HG03432 (cell line): ENCODE measurements around the gene SLC35F2.
"Not testable (repeated sequence)": the region's sequence is repeated elsewhere in the genome, so short reads cannot be mapped to it uniquely, and the experiment has no call there.

Source experiments
- ATAC-seq: cut with Tn5 transposase; IDR thresholded peaks from one replicate; pipeline ENCODE4 v1.9.1; 2021; ENCODE audit warnings: mild to moderate bottlenecking, moderate library complexity; ENCODE audit not compliant: unreplicated experiment

SLC35F2 gene

GRCh38 chr11:107858217-107859070 lies at the start of gene SLC35F2:
Gene SLC35F2, minus strand, starts transcription at chr11:107858787. Its CDS starts 20 bp downstream, at chr11:107858767.
- ATAC-seq, result peak; percentile 90

DNA sequence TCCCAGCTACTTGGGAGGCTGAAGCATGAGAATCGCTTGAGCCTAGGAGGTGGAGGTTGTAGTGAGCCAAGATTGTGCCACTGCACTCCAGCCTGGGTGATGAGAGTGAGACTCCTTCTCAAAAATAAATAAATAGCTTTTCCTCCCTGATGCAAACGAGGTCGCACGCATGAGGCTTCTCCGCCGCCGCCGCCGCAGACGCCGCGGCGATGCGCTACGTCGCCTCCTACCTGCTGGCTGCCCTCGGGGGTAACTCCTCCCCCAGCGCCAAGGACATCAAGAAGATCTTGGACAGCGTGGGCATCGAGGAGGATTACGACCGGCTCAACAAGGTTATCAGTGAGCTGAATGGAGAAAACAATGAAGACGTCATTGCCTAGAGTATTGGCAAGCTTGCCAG lies 49.6 kb upstream of the SLC35F2 start:
- no peak for ATAC-seq

DNA sequence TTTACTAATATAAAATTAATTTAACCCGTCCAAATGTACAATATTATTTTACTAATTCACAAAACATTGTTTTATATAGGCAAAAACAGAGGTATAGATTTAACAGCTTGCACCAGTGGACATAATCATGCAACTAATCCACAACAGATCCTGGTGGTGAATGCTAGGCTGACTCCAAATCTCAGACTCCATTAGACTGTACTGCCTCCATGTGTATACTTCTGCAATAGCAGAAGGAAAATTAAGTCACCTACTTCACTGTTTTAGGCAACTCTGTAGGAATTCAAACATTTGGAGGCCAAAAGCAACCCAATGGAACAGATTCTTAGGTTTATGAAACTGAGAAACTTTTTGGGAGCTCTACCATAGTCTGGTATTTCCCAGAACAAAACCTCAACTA lies 39.7 kb upstream of the SLC35F2 start:
- ATAC-seq, result peak; percentile 80

- no peak for ATAC-seq
These were observed 23.7 kb upstream of the SLC35F2 start for GRCh38 chr11:107882095-107882820.

DNA sequence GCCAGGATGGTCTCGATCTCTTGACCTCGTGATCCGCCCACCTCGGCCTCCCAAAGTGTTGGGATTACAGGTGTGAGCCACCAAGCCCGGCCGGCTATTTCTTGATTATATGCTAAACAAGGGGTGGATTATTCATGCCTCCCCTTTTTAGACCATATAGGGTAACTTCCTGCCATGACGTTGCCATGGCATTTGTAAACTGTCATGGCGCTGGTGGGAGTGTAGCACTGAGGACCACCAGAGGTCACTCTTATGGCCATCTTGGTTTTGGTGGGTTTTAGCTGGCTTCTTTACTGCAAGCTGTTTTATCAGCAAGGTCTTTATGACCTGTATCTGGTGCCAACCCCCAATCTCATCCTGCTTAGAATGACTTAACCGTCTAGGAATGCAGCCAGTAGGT lies 22.9 kb upstream of the SLC35F2 start:
- ATAC-seq, result not testable (repeated sequence)

DNA sequence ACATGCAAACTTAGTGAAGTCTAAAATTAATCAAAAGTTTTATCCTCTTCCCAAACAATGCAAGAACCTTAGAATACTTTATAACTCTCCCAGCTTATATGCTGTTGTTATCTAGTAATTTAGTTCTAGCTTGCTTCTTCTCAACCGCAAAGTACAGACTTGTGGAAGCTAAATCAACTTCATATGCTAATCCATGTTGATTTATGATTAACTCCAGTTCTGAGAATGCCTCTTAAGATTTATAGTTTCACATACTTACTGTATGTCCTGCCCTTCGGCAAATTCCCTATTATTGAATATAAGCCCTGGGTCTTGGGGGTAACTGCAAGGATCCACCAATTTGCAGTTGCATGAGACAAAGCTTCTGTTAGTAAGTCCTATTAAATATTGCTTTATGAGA lies 17.6 kb upstream of the SLC35F2 start:
- ATAC-seq, result no peak

- ATAC-seq, result peak; percentile 3
These were observed 6.0 kb upstream of the SLC35F2 start for GRCh38 chr11:107864591-107864990.

- no peak for ATAC-seq
These were observed 2.1 kb upstream of the SLC35F2 start for GRCh38 chr11:107860688-107861087.

DNA sequence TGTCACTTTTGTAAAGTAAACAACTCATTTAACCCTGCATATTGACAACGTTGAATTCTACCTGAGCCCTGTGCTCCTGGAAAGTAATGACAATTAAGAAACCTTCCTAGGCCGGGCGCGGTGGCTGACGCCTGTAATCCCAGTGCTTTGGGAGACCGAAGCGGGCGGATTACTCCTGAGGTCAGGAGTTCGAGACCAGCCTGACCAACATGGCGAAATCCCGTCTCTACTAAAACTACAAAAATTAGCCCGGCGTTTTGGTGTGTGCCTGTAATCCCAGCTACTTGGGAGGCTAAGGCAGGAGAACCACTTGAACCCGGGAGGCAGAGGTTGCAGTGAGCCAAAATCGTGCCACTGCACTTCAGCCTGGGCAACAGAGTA lies 1.6 kb upstream of the SLC35F2 start:
- ATAC-seq, result not testable (repeated sequence)

- ATAC-seq, result no peak
These were observed 1.1 kb upstream of the SLC35F2 start for GRCh38 chr11:107859459-107860239.

DNA sequence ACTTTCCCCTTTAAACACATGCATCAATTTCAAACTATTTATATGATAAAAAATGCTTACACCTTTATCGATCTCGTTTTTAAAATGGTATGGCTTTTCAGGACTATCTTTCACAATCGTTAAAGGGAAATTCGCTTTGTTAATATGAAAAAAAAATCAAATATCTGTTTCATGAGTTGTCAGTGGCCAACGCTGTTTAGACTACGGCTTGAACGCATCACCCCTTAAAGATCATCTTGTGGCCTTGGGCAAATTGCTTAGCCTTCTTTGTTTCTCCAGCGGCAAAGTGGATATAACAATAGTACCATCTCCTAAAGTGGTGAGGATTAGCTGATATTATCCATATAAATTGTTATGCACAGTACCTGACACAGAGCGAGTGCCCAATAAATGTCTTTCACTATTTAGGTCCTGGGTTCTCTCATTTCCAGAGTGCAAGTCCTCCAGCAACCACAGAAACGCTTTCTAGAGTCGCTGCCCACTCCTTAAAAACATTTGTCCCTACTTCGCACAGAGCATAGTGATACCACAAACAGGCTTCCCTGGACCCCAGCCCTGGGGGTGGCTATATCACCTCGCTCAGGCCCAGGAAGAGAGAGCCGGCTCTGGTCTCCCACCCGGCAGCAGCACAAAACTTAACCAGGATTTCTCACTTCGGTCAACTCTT lies 904 bp downstream of the SLC35F2 start:
- ATAC-seq, result no peak

GRCh38 chr11:107856981-107857517 lies 1.5 kb downstream of the SLC35F2 start:
- no peak for ATAC-seq

DNA sequence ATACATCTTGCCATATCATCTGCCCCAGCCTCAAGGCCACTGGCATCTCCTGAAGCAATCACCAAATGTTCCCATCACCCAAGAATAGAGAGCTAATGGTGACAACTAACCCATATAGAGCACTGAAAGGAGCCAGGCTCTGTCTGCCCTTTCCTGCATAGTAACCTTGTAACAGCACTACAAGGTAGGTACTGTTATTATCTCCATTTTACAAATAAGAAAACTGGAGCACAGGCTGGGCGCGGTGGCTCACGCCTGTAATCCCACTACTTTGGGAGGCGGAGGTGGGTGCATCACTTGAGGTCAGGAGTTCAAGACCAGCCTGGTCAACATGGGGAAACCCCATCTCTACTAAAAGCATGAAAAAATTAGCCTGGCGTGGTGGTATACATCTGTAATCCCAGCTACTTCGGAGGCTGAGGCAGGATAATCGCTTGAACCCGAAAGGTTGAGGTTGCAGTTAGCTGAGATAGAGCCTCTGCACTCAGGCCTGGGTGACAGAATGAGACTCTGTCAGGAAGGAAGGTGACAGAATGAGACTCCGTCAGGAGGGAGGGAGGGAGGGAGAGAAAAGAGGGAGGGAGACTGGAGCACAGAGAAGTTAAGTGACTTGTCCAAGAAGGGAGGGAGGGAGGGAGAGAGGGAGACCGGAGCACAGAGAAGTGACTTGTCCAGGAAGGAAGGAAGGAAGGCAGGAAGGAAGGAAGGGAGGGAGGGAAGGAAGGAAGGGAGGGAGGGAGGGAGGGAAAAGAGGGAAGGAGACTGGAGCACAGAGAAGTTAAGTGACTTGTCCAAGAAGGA lies 2.2 kb downstream of the SLC35F2 start:
- ATAC-seq, result no peak

GRCh38 chr11:107853070-107853469 lies 5.5 kb downstream of the SLC35F2 start:
- no peak for ATAC-seq

GRCh38 chr11:107851704-107852310 lies 6.8 kb downstream of the SLC35F2 start:
- ATAC-seq, result no peak

DNA sequence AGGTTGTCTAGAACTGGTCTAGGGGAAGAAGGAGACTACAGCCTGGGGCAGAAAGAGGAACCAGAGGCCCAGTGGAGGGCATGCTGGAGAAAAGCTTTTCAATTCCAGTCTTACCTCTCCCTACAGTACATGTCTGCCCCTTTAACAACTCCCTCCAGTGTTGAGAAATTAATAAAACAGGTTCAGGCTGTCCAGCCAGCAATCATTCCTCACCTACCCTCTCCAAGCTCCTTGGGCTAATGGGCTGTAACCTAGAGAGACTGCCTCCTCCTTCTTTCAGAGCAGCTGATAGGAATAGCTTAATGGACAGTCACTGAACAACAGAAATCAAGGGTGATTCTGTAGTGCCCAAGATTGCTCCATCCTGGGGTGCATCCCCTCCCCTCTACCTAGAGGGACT lies 8.8 kb downstream of the SLC35F2 start:
- ATAC-seq, result no peak

GRCh38 chr11:107848345-107848744 lies 10.2 kb downstream of the SLC35F2 start:
- no peak for ATAC-seq

DNA sequence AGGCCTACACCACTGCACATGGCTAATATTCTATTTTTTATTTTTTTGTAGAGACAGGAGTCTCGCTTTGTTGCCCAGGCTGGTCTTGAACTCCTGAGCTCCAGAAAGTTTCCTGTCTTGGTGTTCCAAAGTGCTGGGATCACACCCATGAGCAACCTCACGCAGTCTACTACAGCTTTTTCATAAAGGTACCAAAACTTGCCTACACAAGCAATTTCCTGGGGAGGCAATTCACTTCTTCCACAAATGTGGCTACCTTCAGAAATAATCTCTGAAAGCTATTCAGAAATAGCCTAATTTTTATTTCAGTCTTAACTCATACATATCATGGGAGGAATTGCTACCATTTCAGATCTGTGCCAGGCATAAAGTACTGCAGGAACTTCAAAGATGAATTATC lies 11.4 kb downstream of the SLC35F2 start:
- no peak for ATAC-seq

- no peak for ATAC-seq
These were observed 14.5 kb downstream of the SLC35F2 start for GRCh38 chr11:107844041-107844440.
